H1 (cell line): Measurements from ENCODE around the gene MAP7D2. TPM values are rescaled to one million over a fixed set of nuclear protein-coding genes. Genes with fewer than 3 reads are reported as not detected.

Source experiments
- CTCF ChIA-PET: fragments of 300-600 bp; sonication (Branson Sonifier 250); formaldehyde crosslinking; loops from one replicate; lab custom pipeline; 2021; ENCODE audit not compliant: partially characterized antibody; lab: Charles Lee
- POLR2A ChIA-PET: fragments of 300-600 bp; sonication (Branson Sonifier 250); formaldehyde crosslinking; loops from one replicate; lab custom pipeline; 2021; ENCODE audit warnings: inconsistent platforms; ENCODE audit not compliant: partially characterized antibody; lab: Charles Lee
- DNase-seq, 2 experiments: peaks; one replicate each; pipeline versions ENCODE4 v3.0.0 to v3.0.0-alpha.2; 2010 to 2022; ENCODE audit warnings: low spot score in 2 of 2, low read depth in 1 of 2, mixed read lengths in 1 of 2
- FAIRE-seq: peaks from 2 replicates; lab custom pipeline; 2011; peaks lifted over from hg19 to GRCh38; lab: Jason Lieb, UNC
- H2AFZ ChIP-seq: 2 replicates; pipeline ENCODE4 v1.8.1; 2012; ENCODE audit warnings: low read length, inconsistent platforms
- H2AK5ac ChIP-seq: 2 replicates; pipeline ENCODE4 v1.6.1; 2013; ENCODE audit warnings: low read depth, low read length
- H2BK120ac ChIP-seq: replicated peaks from 2 replicates; pipeline ENCODE3; 2013; ENCODE audit warnings: low read depth, low read length, inconsistent platforms
- H2BK12ac ChIP-seq: 2 replicates; pipeline ENCODE4 v1.6.1; 2013; ENCODE audit warnings: low read depth, low read length
- H2BK15ac ChIP-seq: 2 replicates; pipeline ENCODE4 v1.6.1; 2013; ENCODE audit warnings: low read length
- H2BK20ac ChIP-seq: 2 replicates; pipeline ENCODE4 v1.6.1; 2013; ENCODE audit warnings: low read length
- H2BK5ac ChIP-seq: 2 replicates; pipeline ENCODE4 v1.6.1; 2013; ENCODE audit warnings: low read depth, low read length
- H3K14ac ChIP-seq: 2 replicates; pipeline ENCODE4 v1.6.1; 2013; ENCODE audit warnings: inconsistent platforms; ENCODE audit not compliant: insufficient read length
- H3K18ac ChIP-seq: 2 replicates; pipeline ENCODE4 v1.6.1; 2013; ENCODE audit warnings: low read length; ENCODE audit errors: extremely low read depth
- H3K23ac ChIP-seq: 2 replicates; pipeline ENCODE4 v1.6.1; 2013; ENCODE audit warnings: inconsistent platforms; ENCODE audit not compliant: insufficient read length
- H3K23me2 ChIP-seq: 2 replicates; pipeline ENCODE4 v1.6.1; 2013; ENCODE audit warnings: low read depth, low read length
- H3K27ac ChIP-seq: 2 replicates; pipeline ENCODE4 v1.6.1; 2011; ENCODE audit warnings: low read depth, low read length, inconsistent platforms
- H3K27me3 ChIP-seq, 4 experiments: replicated peaks in 1 of 4; 1 replicate in 1 of 4; 2 replicates in 3 of 4; pipeline versions ENCODE4 v1.6.1 to v1.8.1; 2011 to 2013; ENCODE audit warnings: low read length in 3 of 4, mild to moderate bottlenecking in 3 of 4, inconsistent platforms in 2 of 4, mixed read lengths in 2 of 4, moderate library complexity in 1 of 4; ENCODE audit not compliant: control insufficient read depth in 3 of 4, insufficient read depth in 3 of 4; ENCODE audit errors: extremely low read depth in 1 of 4
- H3K36me3 ChIP-seq, 4 experiments: 2 replicates each; pipeline versions ENCODE4 v1.6.1 to v1.8.1; 2011 to 2013; ENCODE audit warnings: mild to moderate bottlenecking in 4 of 4, low read length in 3 of 4, moderate library complexity in 2 of 4, control low read depth in 1 of 4, inconsistent platforms in 1 of 4; ENCODE audit not compliant: insufficient read depth in 4 of 4, control insufficient read depth in 2 of 4
- H3K4ac ChIP-seq: replicated peaks from 2 replicates; pipeline ENCODE3; 2013; ENCODE audit warnings: low read length, low read depth, mixed read lengths, inconsistent platforms; ENCODE audit not compliant: insufficient read length
- H3K4me1 ChIP-seq, 4 experiments: replicated peaks in 1 of 4; 1 replicate in 1 of 4; 2 replicates in 3 of 4; pipeline versions ENCODE4 v1.6.1 to v1.8.1; 2011 to 2013; ENCODE audit warnings: low read length in 3 of 4, inconsistent platforms in 2 of 4, mixed read lengths in 1 of 4; ENCODE audit not compliant: insufficient read depth in 4 of 4, control insufficient read depth in 3 of 4
- H3K4me2 ChIP-seq, 2 experiments: 2 replicates each; pipeline versions ENCODE4 v1.6.1 to v1.8.1; 2011 to 2013; ENCODE audit warnings: low read depth in 2 of 2, low read length in 2 of 2, control low read depth in 1 of 2, inconsistent platforms in 1 of 2, mild to moderate bottlenecking in 1 of 2; ENCODE audit not compliant: insufficient read depth in 1 of 2
- H3K4me3 ChIP-seq, 4 experiments: fragments of 200-600, 300-600 bp in 1 of 4; sonication (generic), shearing (Covaris generic), sonication (Bioruptor Twin) in 1 of 4; 2 replicates each; pipeline versions ENCODE4 v1.5.1 to v1.8.1; 2011 to 2016; ENCODE audit warnings: low read length in 4 of 4, low read depth in 3 of 4, control low read depth in 2 of 4, inconsistent platforms in 2 of 4, mild to moderate bottlenecking in 2 of 4, mixed read lengths in 1 of 4, moderate library complexity in 1 of 4; ENCODE audit not compliant: insufficient read depth in 2 of 4; ENCODE audit errors: extremely low read depth in 1 of 4
- H3K56ac ChIP-seq: replicated peaks from 2 replicates; pipeline ENCODE3; 2013; ENCODE audit warnings: low read depth, mild to moderate bottlenecking, mixed read lengths, low read length, inconsistent platforms; ENCODE audit not compliant: insufficient read length
- H3K79me1 ChIP-seq: 2 replicates; pipeline ENCODE4 v1.6.1; 2013; ENCODE audit warnings: low read depth, low read length, control low read depth
- H3K79me2 ChIP-seq, 2 experiments: 2 replicates each; pipeline versions ENCODE4 v1.6.1 to v1.8.1; 2012 to 2013; ENCODE audit warnings: low read length in 2 of 2, mild to moderate bottlenecking in 2 of 2, inconsistent platforms in 1 of 2; ENCODE audit not compliant: insufficient read depth in 2 of 2, control insufficient read depth in 1 of 2
- H3K9ac ChIP-seq, 4 experiments: replicated peaks in 1 of 4; 1 replicate in 1 of 4; 2 replicates in 3 of 4; pipeline versions ENCODE4 v1.6.1 to v1.8.1; 2011 to 2013; ENCODE audit warnings: low read depth in 3 of 4, low read length in 3 of 4, control low read depth in 2 of 4, mild to moderate bottlenecking in 2 of 4, moderate library complexity in 2 of 4, inconsistent platforms in 1 of 4; ENCODE audit errors: extremely low read depth in 1 of 4
- H3K9me3 ChIP-seq, 2 experiments: 2 replicates each; pipeline versions ENCODE4 v1.6.1 to v1.8.1; 2012 to 2013; ENCODE audit warnings: mild to moderate bottlenecking in 2 of 2, moderate library complexity in 2 of 2, control low read depth in 1 of 2, inconsistent platforms in 1 of 2, low read depth in 1 of 2, low read length in 1 of 2, mixed read lengths in 1 of 2; ENCODE audit not compliant: insufficient read depth in 2 of 2
- H4K20me1 ChIP-seq, 2 experiments: replicated peaks in 1 of 2; 2 replicates each; pipeline versions ENCODE3 to v1.8.1; 2011 to 2013; ENCODE audit warnings: inconsistent platforms in 2 of 2, low read length in 2 of 2, mild to moderate bottlenecking in 1 of 2; ENCODE audit not compliant: insufficient read depth in 2 of 2, control insufficient read depth in 1 of 2
- H4K5ac ChIP-seq: 2 replicates; pipeline ENCODE4 v1.6.1; 2013; ENCODE audit warnings: low read length, low read depth, mixed read lengths, inconsistent platforms; ENCODE audit not compliant: insufficient read length
- H4K8ac ChIP-seq: 2 replicates; pipeline ENCODE4 v1.8.0; 2013; ENCODE audit warnings: mild to moderate bottlenecking, moderate library complexity, low read length, inconsistent platforms; ENCODE audit not compliant: insufficient read depth; ENCODE audit errors: extremely low read depth
- H4K91ac ChIP-seq: replicated peaks from 2 replicates; pipeline ENCODE3; 2013; ENCODE audit warnings: low read length, mixed read lengths, inconsistent platforms; ENCODE audit not compliant: insufficient read length
- CBX5 ChIP-seq: fragments of 300-800, 300-1000 bp; sonication (generic); IDR thresholded peaks from 2 replicates; pipeline ENCODE4 v1.7.1; 2016; ENCODE audit warnings: antibody characterized with exemption, low read length, low read depth
- CEBPB ChIP-seq: IDR thresholded peaks from 2 replicates; pipeline ENCODE4 v1.6.1; 2012; ENCODE audit warnings: low read depth, low read length
- CTBP2 ChIP-seq: IDR thresholded peaks from 2 replicates; pipeline ENCODE4 v1.7.0; 2011; ENCODE audit warnings: borderline replicate concordance, mild to moderate bottlenecking, moderate library complexity, mixed read lengths, low read length; ENCODE audit not compliant: insufficient read depth, insufficient read length
- HDAC6 ChIP-seq: IDR thresholded peaks from one replicate; pipeline ENCODE4 v1.7.1; 2012; ENCODE audit warnings: low read depth, mild to moderate bottlenecking, inconsistent platforms, low read length, moderate library complexity
- MAX ChIP-seq: IDR thresholded peaks from 2 replicates; pipeline ENCODE4 v1.6.1; 2012; ENCODE audit warnings: inconsistent platforms
- NANOG ChIP-seq: IDR thresholded peaks from 2 replicates; pipeline ENCODE4 v1.6.1; 2011; ENCODE audit warnings: low read length, low read depth, mild to moderate bottlenecking, inconsistent platforms; ENCODE audit not compliant: insufficient read depth, poor library complexity, severe bottlenecking
- NRF1 ChIP-seq: IDR thresholded peaks from 2 replicates; pipeline ENCODE4 v1.6.1; 2011; ENCODE audit warnings: mild to moderate bottlenecking, low read depth, low read length, improper control_type of control experiment
- POU5F1 ChIP-seq: IDR thresholded peaks from 2 replicates; pipeline ENCODE4 v1.6.1; 2011; ENCODE audit warnings: low read depth, mild to moderate bottlenecking, low read length, moderate library complexity
- SIRT6 ChIP-seq: IDR thresholded peaks from one replicate; pipeline ENCODE4 v1.7.1; 2012; ENCODE audit warnings: low read length, inconsistent platforms
- SUZ12 ChIP-seq: fragments of 200-600 bp; sonication (generic); IDR thresholded peaks from 2 replicates; pipeline ENCODE4 v1.6.1; 2012; ENCODE audit warnings: mild to moderate bottlenecking, inconsistent platforms, low read length, moderate library complexity, mixed read lengths
- TAF7 ChIP-seq: optimal IDR thresholded peaks from 2 replicates; pipeline ENCODE3; 2011; ENCODE audit warnings: low read depth, mild to moderate bottlenecking, inconsistent platforms, low read length, moderate library complexity, borderline replicate concordance
- TCF12 ChIP-seq: IDR thresholded peaks from 2 replicates; pipeline ENCODE4 v1.6.1; 2011; ENCODE audit warnings: low read depth, mild to moderate bottlenecking, low read length
- WGBS, 2 experiments: shearing (Covaris generic) in 1 of 2; methylation state at CpG; one replicate each; pipeline versions ENCODE4 v1.1.6 to v1.1.7; 2013 to 2015; ENCODE audit warnings: low lambda C conversion rate in 2 of 2, mixed read lengths in 2 of 2, inconsistent platforms in 1 of 2, low coverage in 1 of 2, missing lambda C conversion rate in 1 of 2; ENCODE audit not compliant: insufficient replicate concordance in 2 of 2, insufficient coverage in 1 of 2, insufficient read length in 1 of 2; ENCODE audit errors: extremely low coverage in 1 of 2, missing lambda C conversion rate in 1 of 2; 5-methylcytosine and 5-hydroxymethylcytosine counted together
- polyA plus RNA-seq, 7 experiments: library from polyadenylated mRNA; depleted of rRNA in 3 of 7; stranded (reverse) in 5 of 7; unstranded in 2 of 7; fragments of >200 nt in 5 of 7; fragments of 200-250 nt in 2 of 7; gene quantifications; 1 replicate in 5 of 7; 2 replicates in 1 of 7; 4 replicates in 1 of 7; pipeline versions ENCODE4 v1.2.1 to v1.2.3, GENCODE V29; 2011 to 2013; ENCODE audit warnings: missing spikeins in 2 of 7, mixed read lengths in 2 of 7
- total RNA-seq: library from RNA; stranded (reverse); fragmentation: NEBNext Ultra II Directional; extraction: Animal tissue kit (Norgen Biotek cat#: 25700); gene quantifications from 2 replicates; pipeline ENCODE4 v1.2.1, GENCODE V29; 2021

Gene MAP7D2
- total and polyA plus RNA-seq, 2 of the 8 experiments (the other 6 are each of a cell fraction or from before 2014, with no cell fraction given) = 0.65 to 0.83 TPM

- WGBS, 2 experiments = 80% methylated on average over 1 of the region's 1 CpG; no CpG with 5 or more reads in 1 of the 2 experiments
- CTCF ChIA-PET = no interaction called here
- H3K23me2 ChIP-seq = no peaks in the 10 kb centered on the region
- no peak overlapping the region for H3K4ac ChIP-seq
- H3K9me3 ChIP-seq = no peaks in the 10 kb centered on the region
- H2AK5ac ChIP-seq = no peak overlapping the region
- H3K23ac ChIP-seq = no peak overlapping the region
- H3K18ac ChIP-seq = no peak overlapping the region
- no peak overlapping the region for H2BK15ac ChIP-seq
- no peaks in the 10 kb centered on the region for H3K4me1 ChIP-seq
- H3K27me3 ChIP-seq = no peaks in the 10 kb centered on the region
- no peak overlapping the region for H3K4me2 ChIP-seq
- no peaks in the 10 kb centered on the region for H3K79me1 ChIP-seq
- no peak overlapping the region for H3K4me3 ChIP-seq
- H4K20me1 ChIP-seq = no peaks in the 10 kb centered on the region
- no peak overlapping the region for H4K5ac ChIP-seq
- no peak overlapping the region for H2BK5ac ChIP-seq
- no peak overlapping the region for H3K27ac ChIP-seq
- POLR2A ChIA-PET = interaction anchor here (0.8 to 1.8 kb wide), 2 partner anchors 9 to 11 kb away, joined by 4 to 6 read pairs; partner anchors contain the start of gene EIF1AX
- H3K14ac ChIP-seq = no peak overlapping the region
- H2BK12ac ChIP-seq = no peak overlapping the region
- H2BK120ac ChIP-seq = no peak overlapping the region
- H3K36me3 ChIP-seq = peaks cover 0 to 56% (median 19%) of the 10 kb centered on the region in 4 experiments; a peak in 6 of 8 replicates
- no peaks in the 10 kb centered on the region for H3K79me2 ChIP-seq
- no peak overlapping the region for H4K91ac ChIP-seq
- no peak overlapping the region for H4K8ac ChIP-seq
- no peak overlapping the region for H3K9ac ChIP-seq
- H3K56ac ChIP-seq = no peak overlapping the region
- H2AFZ ChIP-seq = no peak overlapping the region
- H2BK20ac ChIP-seq = no peak overlapping the region
- DNase-seq (no peak), FAIRE-seq (no peak)
- TF ChIP-seq CBX5 (no peak), HDAC6 (no peak), MAX (no peak), NANOG (no peak), TCF12 (no peak), CTBP2 (no peak), SUZ12 (no peak), CEBPB (no peak), NRF1 (no peak), SIRT6 (no peak), POU5F1 (no peak), TAF7 (no peak)
These were observed 13.7 kb upstream of the MAP7D2 start for GRCh38 chrX:20130357-20130756.
